ENCODE data around the gene PTK7.

GRCh38 chr6:43185391-43185985 lies 109.4 kb downstream of the PTK7 start:
- TF ChIP-seq GATA3 (IDR thresholded peaks at IDR 0.05; ENCODE audit: low read depth, low read length) (no peak), GATA2 (IDR thresholded peaks at IDR 0.05; ENCODE audit: low read depth, low read length) (no peak)
